Measurements from ENCODE around the gene HBD.
"Not testable (repeated sequence)": the region's sequence is repeated elsewhere in the genome, so short reads cannot be mapped to it uniquely, and the experiment has no call there.

Gene HBD

DNA sequence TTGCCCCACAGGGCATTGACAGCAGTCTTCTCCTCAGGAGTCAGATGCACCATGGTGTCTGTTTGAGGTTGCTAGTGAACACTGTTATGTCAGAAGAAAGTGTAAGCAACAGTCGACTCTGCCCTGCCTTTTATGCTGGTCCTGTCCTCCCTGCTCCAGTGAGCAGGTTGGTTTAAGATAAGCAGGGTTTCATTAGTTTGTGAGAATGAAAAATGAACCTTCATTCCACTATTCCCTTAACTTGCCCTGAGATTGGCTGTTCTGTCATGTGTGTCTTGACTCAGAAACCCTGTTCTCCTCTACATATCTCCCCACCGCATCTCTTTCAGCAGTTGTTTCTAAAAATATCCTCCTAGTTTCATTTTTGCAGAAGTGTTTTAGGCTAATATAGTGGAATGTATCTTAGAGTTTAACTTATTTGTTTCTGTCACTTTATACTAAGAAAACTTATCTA lies at the start of gene HBD:
Gene HBD, minus strand, starts transcription at position 103 of the 454 bp plus-strand sequence. Its CDS starts 50 bp downstream, at position 53.
- no peak for DNase-seq

DNA sequence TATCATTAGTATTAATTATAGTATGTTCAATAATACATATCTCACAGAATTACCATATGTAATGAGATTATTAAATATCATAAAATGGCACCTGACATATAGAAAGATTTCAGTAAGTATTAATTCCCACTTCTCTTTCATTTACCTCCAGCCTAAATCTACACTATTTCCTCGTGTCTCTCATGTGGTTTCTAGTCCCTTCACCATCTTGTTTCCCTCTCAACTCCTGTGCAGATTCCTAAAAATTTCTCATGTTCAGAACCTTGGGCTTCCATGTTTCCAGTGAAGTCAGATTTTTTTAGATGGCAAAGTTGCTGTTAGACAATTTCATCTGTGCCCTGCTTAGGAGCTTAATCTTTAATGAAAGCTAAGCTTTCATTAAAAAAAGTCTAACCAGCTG lies 49.6 kb upstream of the HBD start:
- no peak for DNase-seq

GRCh38 chr11:5283086-5283485 lies 48.8 kb upstream of the HBD start:
- no peak for DNase-seq

DNA sequence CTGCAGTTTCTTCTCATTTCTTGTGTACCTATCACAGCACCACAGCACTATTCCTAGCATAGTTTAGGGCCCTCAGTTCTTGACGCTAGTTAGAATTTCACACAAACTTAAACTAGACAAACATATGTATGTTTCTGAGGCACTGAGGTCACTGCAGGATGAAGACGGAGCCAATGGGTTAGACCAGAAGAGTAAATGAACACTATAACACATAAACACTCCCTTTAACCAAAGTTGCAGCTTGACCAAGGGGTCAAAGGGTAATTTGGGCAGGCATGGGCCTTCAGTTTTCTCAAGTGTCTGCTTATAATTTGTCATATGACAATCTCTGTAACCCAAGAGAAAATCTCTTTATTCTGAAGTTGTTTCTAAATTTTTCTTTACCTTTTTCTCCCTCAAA lies 48.3 kb upstream of the HBD start:
- DNase-seq = no peak

DNA sequence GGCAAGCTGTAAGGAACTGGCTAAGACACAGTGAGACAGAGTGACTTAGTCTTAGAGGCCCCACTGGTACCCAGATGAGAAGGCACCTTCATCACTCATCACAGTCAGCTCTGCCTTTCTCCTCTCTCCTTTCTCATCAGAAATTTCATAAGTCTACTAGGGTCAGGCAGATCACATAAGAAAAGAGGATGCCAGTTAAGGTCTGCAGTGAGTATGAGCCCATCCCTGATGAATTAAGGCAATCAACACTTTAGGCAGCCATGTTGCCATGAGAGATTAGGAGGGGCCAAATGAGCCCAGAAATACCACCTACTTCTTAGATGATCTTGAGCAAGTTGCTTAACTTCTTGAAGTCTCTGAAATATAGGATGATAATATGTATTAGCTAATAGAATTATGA lies 47.3 kb upstream of the HBD start:
- no peak for DNase-seq

- DNase-seq = peak; percentile 98
Measured at GRCh38 chr11:5280582-5281102, 46.4 kb upstream of the HBD start.

DNA sequence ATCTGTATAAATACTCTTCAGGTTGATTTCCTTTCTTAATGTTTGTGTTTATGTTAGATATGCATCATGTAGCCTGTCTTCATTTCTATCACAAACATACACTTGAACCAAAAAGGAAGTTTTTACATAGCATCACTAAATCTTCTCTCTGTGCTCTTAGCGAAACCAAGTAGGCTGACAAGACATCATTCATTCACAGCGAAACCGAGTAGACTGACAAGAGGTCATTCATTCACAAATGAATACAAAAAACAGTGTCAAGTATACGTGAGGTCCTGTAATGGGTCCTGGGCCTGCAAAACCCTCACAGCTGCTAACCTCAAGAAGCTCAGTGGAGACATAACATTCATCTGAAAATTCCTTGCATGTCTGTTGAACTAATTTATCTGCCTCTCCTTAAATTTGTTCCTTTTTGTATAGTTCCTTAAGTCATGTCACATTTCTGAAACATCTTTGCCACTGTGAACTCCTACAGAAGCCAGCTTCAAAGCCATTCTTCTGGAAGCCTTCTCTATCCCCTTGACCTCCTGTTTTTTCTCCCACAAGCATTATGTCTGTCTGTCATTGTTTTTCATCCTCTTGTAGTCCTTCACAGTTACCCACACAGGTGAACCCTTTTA lies 45.3 kb upstream of the HBD start:
- DNase-seq = no peak

GRCh38 chr11:5277807-5278382 lies 43.6 kb upstream of the HBD start:
- DNase-seq = no peak

DNA sequence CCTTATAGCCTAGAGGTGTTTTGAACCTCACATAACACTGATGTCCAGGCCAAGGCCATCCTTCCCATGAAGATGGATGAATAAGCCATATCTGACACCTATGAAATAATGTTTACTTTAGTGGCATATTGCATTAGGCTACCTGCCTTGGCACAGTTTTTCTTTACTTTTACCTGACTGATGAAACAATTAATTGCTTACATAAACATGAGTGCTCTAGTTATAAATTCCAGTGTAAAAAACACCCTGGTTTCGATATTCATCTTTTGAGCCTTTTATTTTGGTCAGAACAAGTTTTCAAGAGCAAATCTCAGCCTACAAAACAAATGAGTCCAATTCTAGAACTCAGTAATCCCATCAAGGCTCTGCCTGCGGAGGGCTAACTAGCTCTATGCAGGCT lies 42.4 kb upstream of the HBD start:
- DNase-seq = no peak

- no peak for DNase-seq
Measured at GRCh38 chr11:5275369-5276110, 41.3 kb upstream of the HBD start.

GRCh38 chr11:5274395-5274794 lies 40.1 kb upstream of the HBD start:
- DNase-seq = no peak

- DNase-seq = no peak
Measured at GRCh38 chr11:5272395-5273017, 38.2 kb upstream of the HBD start.

DNA sequence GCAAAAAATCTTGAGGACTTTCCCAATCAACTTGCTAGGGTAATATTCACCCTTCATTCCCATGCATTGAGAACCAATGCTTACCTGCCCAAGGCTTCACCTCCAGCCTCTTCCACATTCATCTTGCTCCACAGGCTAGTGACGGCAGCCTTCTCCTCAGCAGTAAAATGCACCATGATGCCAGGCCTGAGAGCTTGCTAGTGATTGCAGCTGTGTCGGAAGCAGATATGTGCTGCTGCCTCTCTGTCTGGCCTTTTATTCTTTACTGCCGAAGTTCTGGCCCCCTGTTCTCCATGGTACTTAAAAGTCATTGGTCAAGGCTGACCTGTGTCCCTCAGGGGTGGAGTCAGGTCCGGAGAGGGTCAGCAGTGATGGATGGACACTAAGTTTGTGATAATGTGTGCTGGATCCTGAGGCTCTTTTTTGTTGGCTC lies 35.4 kb upstream of the HBD start, which contains the start of gene HBE1:
Gene HBE1, minus strand, starts transcription at position 231 of the 433 bp plus-strand sequence. Its CDS starts 55 bp downstream, at position 176.
- DNase-seq = no peak

DNA sequence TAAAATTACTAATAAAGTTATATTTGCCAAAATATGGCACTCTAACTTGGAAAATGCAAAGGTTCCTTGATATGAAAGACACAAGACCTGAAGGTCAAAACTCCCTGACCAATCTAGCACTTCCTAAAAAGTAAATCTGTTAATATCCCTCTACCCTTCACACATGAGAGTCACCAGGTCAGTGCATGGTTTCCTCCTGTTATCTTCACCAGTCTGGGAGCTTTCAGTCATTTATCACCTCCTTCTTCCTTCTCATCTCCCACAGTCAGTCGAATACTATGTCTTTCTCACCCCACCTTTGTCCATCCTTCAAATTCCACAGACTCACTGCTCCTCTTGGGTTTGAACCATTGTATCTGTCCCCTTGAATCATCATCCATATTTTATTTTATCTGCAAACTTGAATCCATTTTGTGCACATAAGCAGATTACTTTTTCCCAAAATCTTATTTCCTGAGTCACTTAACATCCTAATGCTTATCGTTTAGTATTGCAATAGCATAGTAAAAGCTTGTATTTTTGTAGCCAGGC lies 32.8 kb upstream of the HBD start:
- no peak for DNase-seq

GRCh38 chr11:5266609-5267008 lies 32.3 kb upstream of the HBD start:
- DNase-seq = no peak

- DNase-seq = no peak
Measured at GRCh38 chr11:5265832-5266231, 31.5 kb upstream of the HBD start.

GRCh38 chr11:5258543-5259262 lies 24.4 kb upstream of the HBD start:
- DNase-seq = no peak

DNA sequence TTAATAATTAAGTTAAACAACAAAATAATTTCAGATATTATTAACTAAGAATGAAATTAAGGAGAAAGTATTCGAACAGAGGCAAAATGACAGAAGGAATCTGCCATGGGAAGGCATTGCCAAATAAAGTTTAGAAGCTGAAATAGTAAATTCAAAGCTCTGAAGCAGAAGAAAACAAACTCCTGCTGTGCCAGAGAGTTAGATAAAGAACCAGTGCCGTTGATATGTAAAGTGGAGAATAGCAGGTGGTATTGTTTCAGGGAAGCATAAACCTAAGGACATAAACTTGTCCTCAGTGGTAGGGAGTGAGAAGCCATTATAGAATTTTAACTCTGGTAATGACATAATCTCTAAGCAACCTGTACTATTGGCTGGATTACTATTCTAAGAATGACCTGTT lies 23.0 kb upstream of the HBD start:
- DNase-seq = no peak

- DNase-seq = not testable (repeated sequence)
Measured at GRCh38 chr11:5254646-5255413, 20.5 kb upstream of the HBD start, which contains the start of gene HBG2. TSS of gene HBG2 (minus strand) at chr11:5254781. CDS start at chr11:5254728, 53 bp downstream.

DNA sequence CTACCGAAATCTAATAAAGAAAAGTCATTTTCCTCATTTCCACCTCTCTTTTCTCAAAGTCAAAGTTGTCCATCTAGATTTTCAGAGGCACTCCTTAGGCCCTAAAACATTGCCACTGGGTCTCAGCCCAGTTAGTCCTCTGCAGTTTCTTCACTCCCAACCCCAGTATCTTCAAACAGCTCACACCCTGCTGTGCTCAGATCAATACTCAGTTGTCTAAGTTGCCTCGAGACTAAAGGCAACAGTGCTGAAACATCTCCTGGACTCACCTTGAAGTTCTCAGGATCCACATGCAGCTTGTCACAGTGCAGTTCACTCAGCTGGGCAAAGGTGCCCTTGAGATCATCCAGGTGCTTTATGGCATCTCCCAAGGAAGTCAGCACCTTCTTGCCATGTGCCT lies 19.7 kb upstream of the HBD start:
- not testable (repeated sequence) for DNase-seq

- DNase-seq = not testable (repeated sequence)
Measured at GRCh38 chr11:5253440-5253839, 19.2 kb upstream of the HBD start.

- DNase-seq = no peak
Measured at GRCh38 chr11:5252919-5253265, 18.6 kb upstream of the HBD start.

Measured in DMS53 (cell line).